Measurements from ENCODE around the gene TP53BP2.

- TF ChIP-seq EZH2 (IDR thresholded peaks at IDR 0.05) (no peak), POLR2A (IDR thresholded peaks at IDR 0.05; ENCODE audit: borderline replicate concordance, extremely low read depth, insufficient read depth, insufficient read length) (no peak), CTCF (IDR thresholded peaks at IDR 0.05 in 2 of 3, conservative IDR thresholded peaks at IDR 0.05 in 1 of 3; ENCODE audit: borderline replicate concordance in 1 of 3, insufficient read depth in 1 of 3, low read depth in 2 of 3, low read length in 2 of 3) (no peak), REST (IDR thresholded peaks at IDR 0.05; ENCODE audit: low read depth) (no peak), ZBTB33 (IDR thresholded peaks at IDR 0.05; ENCODE audit: extremely low read depth, insufficient replicate concordance, low read length) (no peak), RAD21 (IDR thresholded peaks at IDR 0.05; ENCODE audit: low read depth) (no peak), CEBPB (IDR thresholded peaks at IDR 0.05; ENCODE audit: low read depth) (no peak), JUND (IDR thresholded peaks at IDR 0.05) (no peak), POLR2AphosphoS5 (IDR thresholded peaks at IDR 0.05; ENCODE audit: low read depth, low read length) (no peak), EGR1 (IDR thresholded peaks at IDR 0.05; ENCODE audit: low read depth) (no peak), ZNF274 (IDR thresholded peaks at IDR 0.05; ENCODE audit: low read depth, low read length) (no peak), SP1 (IDR thresholded peaks at IDR 0.05; ENCODE audit: low read depth) (no peak), ELF1 (IDR thresholded peaks at IDR 0.05; ENCODE audit: borderline replicate concordance, low read depth) (no peak)
These were observed 61.2 kb downstream of the TP53BP2 start for GRCh38 chr1:223784541-223784940.

Data from HCT116 (cell line).